Caco-2 (cell line): ENCODE data around the gene SLX4IP. TPM values are rescaled to one million over a fixed set of nuclear protein-coding genes. Genes with fewer than 3 reads are reported as not detected.

Experiments
- BruUV-seq: library from RNA; stranded (reverse); fragments of 400-500 nt; replicated peaks from 2 replicates; lab custom pipeline; 2021; lab: Mats Ljungman, UMichigan
- CTCF ChIA-PET: fragments of 300-600 bp; sonication (Branson Sonifier 250); formaldehyde crosslinking; loops from one replicate; lab custom pipeline; 2022; ENCODE audit warnings: antibody characterized with exemption; lab: Charles Lee
- POLR2A ChIA-PET: fragments of 300-600 bp; sonication (Branson Sonifier 250); formaldehyde crosslinking; loops from one replicate; lab custom pipeline; 2022; ENCODE audit warnings: antibody characterized with exemption; lab: Charles Lee
- DNase-seq, 2 experiments: peaks; one replicate each; pipeline versions ENCODE4 v3.0.0 to v3.0.0-alpha.2; 2020 to 2022
- H3K27me3 ChIP-seq: replicated peaks from 2 replicates; pipeline ENCODE4 v1.6.0; 2011; ENCODE audit warnings: low read length; ENCODE audit not compliant: control insufficient read depth, insufficient read depth
- H3K36me3 ChIP-seq: 2 replicates; pipeline ENCODE4 v1.5.1; 2011; ENCODE audit warnings: low read length; ENCODE audit not compliant: control insufficient read depth, insufficient read depth
- H3K4me1 ChIP-seq: fragments of 250-450 bp; sonication (Bioruptor Pico); 2 replicates; pipeline ENCODE4 v1.5.1; 2020; ENCODE audit warnings: mild to moderate bottlenecking
- H3K4me3 ChIP-seq: 2 replicates; pipeline ENCODE4 v1.5.1; 2011; ENCODE audit warnings: low read depth, mild to moderate bottlenecking, control low read depth, low read length
- H3K9me3 ChIP-seq: fragments of 250-450 bp; sonication (Bioruptor Pico); 2 replicates; pipeline ENCODE4 v1.5.1; 2020; ENCODE audit warnings: mild to moderate bottlenecking, moderate library complexity
- H3K27ac Mint-ChIP-seq: one replicate; pipeline ENCODE4 v1.8.0; 2022; ENCODE audit warnings: mixed read lengths; ENCODE audit not compliant: unreplicated experiment
- H3K27me3 Mint-ChIP-seq: one replicate; pipeline ENCODE4 v1.8.0; 2022; ENCODE audit warnings: mixed read lengths; ENCODE audit not compliant: insufficient read depth, unreplicated experiment
- H3K36me3 Mint-ChIP-seq: one replicate; pipeline ENCODE4 v1.8.0; 2022; ENCODE audit warnings: mild to moderate bottlenecking, mixed read lengths; ENCODE audit not compliant: insufficient read depth, unreplicated experiment
- H3K4me1 Mint-ChIP-seq: one replicate; pipeline ENCODE4 v1.8.0; 2022; ENCODE audit warnings: low read depth, mixed read lengths; ENCODE audit not compliant: unreplicated experiment
- H3K4me3 Mint-ChIP-seq: one replicate; pipeline ENCODE4 v1.8.0; 2022; ENCODE audit warnings: mild to moderate bottlenecking, moderate library complexity, mixed read lengths; ENCODE audit not compliant: unreplicated experiment
- H3K9me3 Mint-ChIP-seq: one replicate; pipeline ENCODE4 v1.8.0; 2022; ENCODE audit warnings: mixed read lengths; ENCODE audit not compliant: unreplicated experiment
- intact Hi-C: fragments of 100-400 bp; cut with micrococcal nuclease; formaldehyde crosslinking; loops from one replicate; pipeline ENCODE4 v1.10.0; 2022; ENCODE audit not compliant: unreplicated experiment
- total RNA-seq: library from RNA; stranded (reverse); gene quantifications from 2 replicates; pipeline ENCODE4 v1.2.3, GENCODE V29; 2022
- TF ChIP-seq, protein P1 (sequence below), 2 experiments: fragments of 200-600 bp in 1 of 2; IDR thresholded peaks; 1 replicate in 1 of 2; 2 replicates in 1 of 2; pipeline versions ENCODE4 v1.5.1 to v1.8.0; 2011 to 2022; ENCODE audit warnings: antibody characterized with exemption in 1 of 2, control low read depth in 1 of 2, inconsistent platforms in 1 of 2, low read depth in 1 of 2, low read length in 1 of 2, mild to moderate bottlenecking in 1 of 2, moderate library complexity in 1 of 2; ENCODE audit not compliant: insufficient read depth in 1 of 2, severe bottlenecking in 1 of 2, unreplicated experiment in 1 of 2

SLX4IP gene
- total RNA-seq, 1 experiment from 2014 or later = 8.5 TPM

DNA sequence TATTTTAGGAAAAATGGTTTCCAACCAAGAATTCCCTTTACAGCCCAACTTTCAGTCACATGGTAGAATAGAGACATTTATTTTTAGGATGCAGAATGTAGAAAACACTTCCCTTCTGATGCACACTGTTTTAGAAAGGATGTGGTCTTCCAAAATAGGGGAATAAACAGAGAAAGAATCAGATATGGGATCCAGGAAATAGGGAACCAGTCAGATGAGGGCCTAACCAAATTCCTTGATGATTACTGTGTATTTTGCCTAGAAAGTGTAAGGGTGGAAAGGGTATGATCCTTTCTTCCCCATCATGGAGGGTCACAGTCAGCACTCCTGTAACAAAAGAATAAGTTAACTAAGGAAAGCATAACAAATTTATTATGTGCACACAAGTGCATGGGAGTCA, 27.4 kb downstream of the SLX4IP start:
- POLR2A ChIA-PET = no interaction called here
- Mint-ChIP-seq H3K27ac (no peak overlapping the region), H3K36me3 (no peaks in the 10 kb centered on the region), H3K9me3 (peaks cover 12% of the 10 kb centered on the region), H3K4me3 (no peak overlapping the region), H3K27me3 (no peaks in the 10 kb centered on the region), H3K4me1 (peaks cover 5% of the 10 kb centered on the region)
- intact Hi-C loops = no loop called here
- Histone ChIP-seq H3K4me1 (peaks cover 11% of the 10 kb centered on the region; the same call in 1 of the 2 replicates), H3K9me3 (no peaks in the 10 kb centered on the region), H3K27me3 (no peaks in the 10 kb centered on the region), H3K4me3 (no peak overlapping the region), H3K36me3 (no peaks in the 10 kb centered on the region)
- DNase-seq = no peak
- TF ChIP-seq, protein P1, sequence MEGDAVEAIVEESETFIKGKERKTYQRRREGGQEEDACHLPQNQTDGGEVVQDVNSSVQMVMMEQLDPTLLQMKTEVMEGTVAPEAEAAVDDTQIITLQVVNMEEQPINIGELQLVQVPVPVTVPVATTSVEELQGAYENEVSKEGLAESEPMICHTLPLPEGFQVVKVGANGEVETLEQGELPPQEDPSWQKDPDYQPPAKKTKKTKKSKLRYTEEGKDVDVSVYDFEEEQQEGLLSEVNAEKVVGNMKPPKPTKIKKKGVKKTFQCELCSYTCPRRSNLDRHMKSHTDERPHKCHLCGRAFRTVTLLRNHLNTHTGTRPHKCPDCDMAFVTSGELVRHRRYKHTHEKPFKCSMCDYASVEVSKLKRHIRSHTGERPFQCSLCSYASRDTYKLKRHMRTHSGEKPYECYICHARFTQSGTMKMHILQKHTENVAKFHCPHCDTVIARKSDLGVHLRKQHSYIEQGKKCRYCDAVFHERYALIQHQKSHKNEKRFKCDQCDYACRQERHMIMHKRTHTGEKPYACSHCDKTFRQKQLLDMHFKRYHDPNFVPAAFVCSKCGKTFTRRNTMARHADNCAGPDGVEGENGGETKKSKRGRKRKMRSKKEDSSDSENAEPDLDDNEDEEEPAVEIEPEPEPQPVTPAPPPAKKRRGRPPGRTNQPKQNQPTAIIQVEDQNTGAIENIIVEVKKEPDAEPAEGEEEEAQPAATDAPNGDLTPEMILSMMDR (IDR thresholded peaks at IDR 0.05; ENCODE audit: insufficient read depth in 1 of 2, low read depth in 1 of 2, low read length in 1 of 2, severe bottlenecking in 1 of 2, unreplicated experiment in 1 of 2) = no peak
- BruUV-seq = no TSS peak
- CTCF ChIA-PET = interaction anchor here (0.7 kb wide), 1 partner anchor 10 kb away, joined by 3 read pairs; no protein-coding TSS in a partner anchor

- peaks cover 16% of the 10 kb centered on the region for H3K4me1 Mint-ChIP-seq
- no peak overlapping the region for H3K27ac Mint-ChIP-seq
- no peak overlapping the region for H3K4me3 Mint-ChIP-seq
- intact Hi-C loops = no loop called here
- peaks cover 17% of the 10 kb centered on the region; the same call in 1 of the 2 replicates for H3K4me1 ChIP-seq
- peaks cover 6% of the 10 kb centered on the region for H3K36me3 Mint-ChIP-seq
- CTCF ChIA-PET = no interaction called here
- no peaks in the 10 kb centered on the region for H3K27me3 ChIP-seq
- no TSS peak for BruUV-seq
- TF ChIP-seq, protein P1 (IDR thresholded peaks at IDR 0.05; ENCODE audit: insufficient read depth in 1 of 2, low read depth in 1 of 2, low read length in 1 of 2, severe bottlenecking in 1 of 2, unreplicated experiment in 1 of 2) = no peak
- no peak for DNase-seq
- H3K36me3 ChIP-seq = no peaks in the 10 kb centered on the region
- no peak overlapping the region for H3K4me3 ChIP-seq
- no peaks in the 10 kb centered on the region for H3K9me3 ChIP-seq
- peaks cover 12% of the 10 kb centered on the region for H3K9me3 Mint-ChIP-seq
- POLR2A ChIA-PET = no interaction called here
- no peaks in the 10 kb centered on the region for H3K27me3 Mint-ChIP-seq
These were observed 28.5 kb downstream of the SLX4IP start for GRCh38 chr20:10463622-10464021.

GRCh38 chr20:10465135-10465534, 30.0 kb downstream of the SLX4IP start:
- Mint-ChIP-seq H3K4me3 (no peak overlapping the region), H3K27ac (no peak overlapping the region), H3K36me3 (peaks cover 6% of the 10 kb centered on the region), H3K27me3 (no peaks in the 10 kb centered on the region), H3K4me1 (peaks cover 18% of the 10 kb centered on the region), H3K9me3 (peaks cover 12% of the 10 kb centered on the region)
- no peak overlapping the region for H3K4me3 ChIP-seq
- CTCF ChIA-PET = no interaction called here
- TF ChIP-seq, protein P1 (IDR thresholded peaks at IDR 0.05; ENCODE audit: insufficient read depth in 1 of 2, low read depth in 1 of 2, low read length in 1 of 2, severe bottlenecking in 1 of 2, unreplicated experiment in 1 of 2) = no peak
- no TSS peak for BruUV-seq
- H3K27me3 ChIP-seq = no peaks in the 10 kb centered on the region
- no peak for DNase-seq
- H3K9me3 ChIP-seq = no peaks in the 10 kb centered on the region
- peaks cover 19% of the 10 kb centered on the region; the same call in 1 of the 2 replicates for H3K4me1 ChIP-seq
- H3K36me3 ChIP-seq = no peaks in the 10 kb centered on the region
- intact Hi-C loops = loop anchor here (5.0 kb wide), 1 partner anchor 807 kb away; no protein-coding TSS in a partner anchor
- POLR2A ChIA-PET = no interaction called here
